Measurements from ENCODE around the gene AKT2. TPM values are rescaled to one million over a fixed set of nuclear protein-coding genes. Genes with fewer than 3 reads are reported as not detected.

AKT2 gene
- total and polyA plus RNA-seq, 2 donors from 2014 or later, result 75.0 to 154 TPM

DNA sequence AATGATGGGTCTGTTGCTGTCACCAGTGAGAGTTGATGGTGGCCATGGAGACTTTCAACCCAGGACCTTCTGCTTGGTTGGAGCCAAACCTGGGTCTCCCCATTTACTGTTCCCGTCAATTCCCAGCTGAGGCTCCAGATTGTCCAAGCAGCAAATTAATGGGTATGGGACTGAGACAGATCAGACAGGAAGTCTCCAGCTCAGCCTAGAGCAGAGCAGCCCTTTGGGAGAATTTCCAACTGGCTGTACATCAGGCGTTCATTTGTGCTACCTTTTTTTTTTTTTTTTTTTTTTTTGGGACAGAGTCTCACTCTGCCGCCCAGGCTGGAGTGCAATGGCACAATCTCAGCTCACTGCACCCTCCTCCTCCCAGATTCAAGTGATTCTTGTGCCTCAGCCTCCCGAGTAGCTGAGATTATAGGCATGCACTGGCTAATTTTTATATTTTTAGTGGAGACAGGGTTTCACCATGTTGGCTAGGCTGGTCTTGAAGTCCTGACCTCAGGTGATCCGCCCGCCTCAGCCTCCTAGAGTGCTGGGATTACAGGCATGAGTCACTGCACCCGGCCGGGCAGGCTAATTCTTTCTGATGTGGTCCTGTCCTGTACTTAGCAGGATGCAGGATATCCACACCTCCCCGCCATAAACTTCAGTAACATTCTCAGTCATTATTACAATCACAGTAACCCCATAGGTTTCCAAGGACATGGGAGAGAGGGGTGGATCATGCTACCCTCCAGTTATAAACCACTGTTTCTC, 84.6 kb downstream of the AKT2 start:
- Histone ChIP-seq H3K27me3 (ENCODE audit: control insufficient read depth, insufficient read depth, low read length) (no peaks in the 10 kb centered on the region), H3K36me3 (ENCODE audit: control insufficient read depth in 2 of 3, insufficient read depth in 3 of 3, low read length in 3 of 3) (peaks cover 0 to 6% (median 0%) of the 10 kb centered on the region in 3 donors), H3K4me3 (ENCODE audit: low read length in 3 of 3) (no peak overlapping the region), H3K9ac (ENCODE audit: low read length in 3 of 3) (no peak overlapping the region), H3K4me1 (ENCODE audit: control insufficient read depth in 2 of 3, insufficient read depth in 2 of 3, low read depth in 1 of 3, low read length in 3 of 3) (no peaks in the 10 kb centered on the region), H3K27ac (ENCODE audit: low read depth in 2 of 2, low read length in 2 of 2) (no peak overlapping the region), H3K9me3 (ENCODE audit: control insufficient read depth in 2 of 3, insufficient read depth in 1 of 3, low read length in 3 of 3) (peaks cover 0 to 4% (median 0%) of the 10 kb centered on the region in 3 donors)
- DNase-seq, result no peak
- TF ChIP-seq, protein P1, sequence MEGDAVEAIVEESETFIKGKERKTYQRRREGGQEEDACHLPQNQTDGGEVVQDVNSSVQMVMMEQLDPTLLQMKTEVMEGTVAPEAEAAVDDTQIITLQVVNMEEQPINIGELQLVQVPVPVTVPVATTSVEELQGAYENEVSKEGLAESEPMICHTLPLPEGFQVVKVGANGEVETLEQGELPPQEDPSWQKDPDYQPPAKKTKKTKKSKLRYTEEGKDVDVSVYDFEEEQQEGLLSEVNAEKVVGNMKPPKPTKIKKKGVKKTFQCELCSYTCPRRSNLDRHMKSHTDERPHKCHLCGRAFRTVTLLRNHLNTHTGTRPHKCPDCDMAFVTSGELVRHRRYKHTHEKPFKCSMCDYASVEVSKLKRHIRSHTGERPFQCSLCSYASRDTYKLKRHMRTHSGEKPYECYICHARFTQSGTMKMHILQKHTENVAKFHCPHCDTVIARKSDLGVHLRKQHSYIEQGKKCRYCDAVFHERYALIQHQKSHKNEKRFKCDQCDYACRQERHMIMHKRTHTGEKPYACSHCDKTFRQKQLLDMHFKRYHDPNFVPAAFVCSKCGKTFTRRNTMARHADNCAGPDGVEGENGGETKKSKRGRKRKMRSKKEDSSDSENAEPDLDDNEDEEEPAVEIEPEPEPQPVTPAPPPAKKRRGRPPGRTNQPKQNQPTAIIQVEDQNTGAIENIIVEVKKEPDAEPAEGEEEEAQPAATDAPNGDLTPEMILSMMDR (IDR thresholded peaks at IDR 0.05; ENCODE audit: borderline replicate concordance, extremely low read depth, insufficient read depth), result no peak
- FAIRE-seq, result no peak
- intact Hi-C loops (cut with DNase I), result no loop called here

DNA sequence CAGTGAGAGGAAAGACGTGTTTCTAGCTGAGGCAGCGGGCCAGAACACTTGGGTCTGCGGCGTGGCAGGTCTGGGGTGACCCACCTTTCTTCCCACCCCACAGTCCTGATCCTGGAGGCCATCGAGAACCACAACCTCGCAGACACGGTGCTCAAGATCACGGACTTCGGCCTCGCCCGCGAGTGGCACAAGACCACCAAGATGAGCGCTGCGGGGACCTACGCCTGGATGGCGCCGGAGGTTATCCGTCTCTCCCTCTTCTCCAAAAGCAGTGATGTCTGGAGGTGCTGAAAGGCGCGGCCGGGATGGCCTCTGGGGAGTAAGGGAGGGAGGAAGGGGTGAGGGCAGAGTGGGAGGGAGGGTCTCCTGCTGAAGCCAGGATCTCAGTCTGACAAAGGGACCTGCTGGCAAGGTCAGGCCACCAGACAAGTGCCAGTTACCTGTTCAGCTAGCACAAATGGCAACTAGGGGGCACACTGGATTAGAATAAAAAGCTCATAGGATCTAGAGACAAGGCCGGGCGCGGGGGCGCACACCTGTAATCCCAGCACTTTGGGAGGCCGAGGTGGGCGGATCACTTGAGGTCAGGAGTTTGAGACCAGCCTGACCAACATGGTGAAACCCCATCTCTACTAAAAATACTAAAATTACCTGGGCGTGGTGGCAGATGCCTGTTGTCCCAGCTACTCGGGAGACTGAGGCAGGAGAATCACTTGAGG, 86.7 kb downstream of the AKT2 start:
- Histone ChIP-seq H3K36me3 (ENCODE audit: control insufficient read depth in 2 of 3, insufficient read depth in 3 of 3, low read length in 3 of 3) (peaks cover 0 to 4% (median 0%) of the 10 kb centered on the region in 3 donors), H3K9me3 (ENCODE audit: control insufficient read depth in 2 of 3, insufficient read depth in 1 of 3, low read length in 3 of 3) (no peaks in the 10 kb centered on the region), H3K27me3 (ENCODE audit: control insufficient read depth, insufficient read depth, low read length) (no peaks in the 10 kb centered on the region), H3K9ac (ENCODE audit: low read length in 3 of 3) (no peak overlapping the region), H3K4me1 (ENCODE audit: control insufficient read depth in 2 of 3, insufficient read depth in 2 of 3, low read depth in 1 of 3, low read length in 3 of 3) (no peaks in the 10 kb centered on the region), H3K4me3 (ENCODE audit: low read length in 3 of 3) (no peak overlapping the region), H3K27ac (ENCODE audit: low read depth in 2 of 2, low read length in 2 of 2) (no peak overlapping the region)
- TF ChIP-seq, protein P1 (IDR thresholded peaks at IDR 0.05; ENCODE audit: borderline replicate concordance, extremely low read depth, insufficient read depth), result no peak
- intact Hi-C loops (cut with DNase I), result no loop called here
- FAIRE-seq (no peak), DNase-seq (no peak)

GRCh38 chr19:40193587-40193849, 91.6 kb downstream of the AKT2 start:
- Histone ChIP-seq H3K27ac (ENCODE audit: low read depth in 2 of 2, low read length in 2 of 2) (no peak overlapping the region), H3K27me3 (ENCODE audit: control insufficient read depth, insufficient read depth, low read length) (no peaks in the 10 kb centered on the region), H3K9ac (ENCODE audit: low read length in 3 of 3) (no peak overlapping the region), H3K36me3 (ENCODE audit: control insufficient read depth in 2 of 3, insufficient read depth in 3 of 3, low read length in 3 of 3) (no peaks in the 10 kb centered on the region), H3K4me1 (ENCODE audit: control insufficient read depth in 2 of 3, insufficient read depth in 2 of 3, low read depth in 1 of 3, low read length in 3 of 3) (peaks cover 0 to 9% (median 0%) of the 10 kb centered on the region in 3 donors), H3K4me3 (ENCODE audit: low read length in 3 of 3) (no peak overlapping the region), H3K9me3 (ENCODE audit: control insufficient read depth in 2 of 3, insufficient read depth in 1 of 3, low read length in 3 of 3) (no peaks in the 10 kb centered on the region)
- intact Hi-C loops (cut with DNase I), result no loop called here
- FAIRE-seq, result no peak
- TF ChIP-seq, protein P1 (IDR thresholded peaks at IDR 0.05; ENCODE audit: borderline replicate concordance, extremely low read depth, insufficient read depth), result no peak
- DNase-seq, result no peak
